Measurements from ENCODE around the gene REV3L.

The REV3L gene

DNA sequence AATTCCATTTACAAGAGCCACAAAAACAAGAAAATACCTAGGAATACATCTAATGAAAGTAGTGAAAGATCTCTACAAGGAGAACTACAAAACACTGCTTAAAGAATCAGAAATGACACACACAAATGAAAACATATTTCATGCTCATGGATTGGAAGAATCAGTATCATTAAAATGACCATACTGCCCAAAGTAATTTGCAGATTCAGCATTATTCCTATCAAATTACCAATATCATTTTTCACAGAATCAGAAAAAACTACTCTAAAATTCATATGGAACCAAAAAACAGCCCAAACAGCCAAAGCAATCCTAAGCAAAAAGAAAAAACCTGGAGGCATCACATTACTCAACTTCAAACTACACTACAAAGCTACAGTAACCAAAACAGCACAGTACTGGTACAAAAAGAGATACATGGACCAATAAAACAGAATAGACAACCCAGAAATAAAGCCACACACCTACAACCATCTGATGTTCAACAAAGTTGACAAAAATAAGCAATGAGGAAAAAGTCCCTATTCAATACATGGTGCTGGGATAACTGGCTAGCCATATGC lies 24.3 kb downstream of the REV3L start:
- Histone ChIP-seq H3K4me1 (ENCODE audit: insufficient read depth, poor library complexity, severe bottlenecking) (peaks cover 17% of the 10 kb centered on the region), H3K27ac (ENCODE audit: poor library complexity, severe bottlenecking) (no peak overlapping the region), H3K9me3 (ENCODE audit: severe bottlenecking) (peaks cover 6% of the 10 kb centered on the region), H3K27me3 (ENCODE audit: insufficient read depth, poor library complexity, severe bottlenecking) (no peaks in the 10 kb centered on the region), H3K36me3 (ENCODE audit: low read depth) (peaks cover 22% of the 10 kb centered on the region), H3K4me3 (ENCODE audit: severe bottlenecking) (no peak overlapping the region)
- ATAC-seq (ENCODE audit: low read depth): no peak
- TF ChIP-seq, protein P1, sequence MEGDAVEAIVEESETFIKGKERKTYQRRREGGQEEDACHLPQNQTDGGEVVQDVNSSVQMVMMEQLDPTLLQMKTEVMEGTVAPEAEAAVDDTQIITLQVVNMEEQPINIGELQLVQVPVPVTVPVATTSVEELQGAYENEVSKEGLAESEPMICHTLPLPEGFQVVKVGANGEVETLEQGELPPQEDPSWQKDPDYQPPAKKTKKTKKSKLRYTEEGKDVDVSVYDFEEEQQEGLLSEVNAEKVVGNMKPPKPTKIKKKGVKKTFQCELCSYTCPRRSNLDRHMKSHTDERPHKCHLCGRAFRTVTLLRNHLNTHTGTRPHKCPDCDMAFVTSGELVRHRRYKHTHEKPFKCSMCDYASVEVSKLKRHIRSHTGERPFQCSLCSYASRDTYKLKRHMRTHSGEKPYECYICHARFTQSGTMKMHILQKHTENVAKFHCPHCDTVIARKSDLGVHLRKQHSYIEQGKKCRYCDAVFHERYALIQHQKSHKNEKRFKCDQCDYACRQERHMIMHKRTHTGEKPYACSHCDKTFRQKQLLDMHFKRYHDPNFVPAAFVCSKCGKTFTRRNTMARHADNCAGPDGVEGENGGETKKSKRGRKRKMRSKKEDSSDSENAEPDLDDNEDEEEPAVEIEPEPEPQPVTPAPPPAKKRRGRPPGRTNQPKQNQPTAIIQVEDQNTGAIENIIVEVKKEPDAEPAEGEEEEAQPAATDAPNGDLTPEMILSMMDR (IDR thresholded peaks at IDR 0.05; ENCODE audit: poor library complexity, severe bottlenecking): no peak
- DNase-seq (ENCODE audit: low spot score): no peak

GRCh38 chr6:111456208-111456607 lies 26.8 kb downstream of the REV3L start:
- no peak for ATAC-seq (ENCODE audit: low read depth)
- H3K9me3 ChIP-seq (ENCODE audit: severe bottlenecking): peaks cover 6% of the 10 kb centered on the region
- no peak overlapping the region for H3K27ac ChIP-seq (ENCODE audit: poor library complexity, severe bottlenecking)
- H3K4me3 ChIP-seq (ENCODE audit: severe bottlenecking): no peak overlapping the region
- TF ChIP-seq, protein P1 (IDR thresholded peaks at IDR 0.05; ENCODE audit: poor library complexity, severe bottlenecking): no peak
- H3K36me3 ChIP-seq (ENCODE audit: low read depth): peaks cover 17% of the 10 kb centered on the region
- H3K4me1 ChIP-seq (ENCODE audit: insufficient read depth, poor library complexity, severe bottlenecking): peaks cover 2% of the 10 kb centered on the region
- H3K27me3 ChIP-seq (ENCODE audit: insufficient read depth, poor library complexity, severe bottlenecking): no peaks in the 10 kb centered on the region
- no peak for DNase-seq (ENCODE audit: low spot score)

- Histone ChIP-seq H3K4me3 (ENCODE audit: severe bottlenecking) (no peak overlapping the region), H3K36me3 (ENCODE audit: low read depth) (0 out of 2 replicates have a peak, but pooled peaks cover 3% of the 10 kb centered on the region), H3K4me1 (ENCODE audit: insufficient read depth, poor library complexity, severe bottlenecking) (peaks cover 19% of the 10 kb centered on the region), H3K27ac (ENCODE audit: poor library complexity, severe bottlenecking) (no peak overlapping the region), H3K27me3 (ENCODE audit: insufficient read depth, poor library complexity, severe bottlenecking) (no peaks in the 10 kb centered on the region), H3K9me3 (ENCODE audit: severe bottlenecking) (no peaks in the 10 kb centered on the region)
- ATAC-seq (ENCODE audit: low read depth): no peak
- no peak for DNase-seq (ENCODE audit: low spot score)
- TF ChIP-seq, protein P1 (IDR thresholded peaks at IDR 0.05; ENCODE audit: poor library complexity, severe bottlenecking): no peak
Observed at GRCh38 chr6:111450636-111451035, 32.4 kb downstream of the REV3L start.

DNA sequence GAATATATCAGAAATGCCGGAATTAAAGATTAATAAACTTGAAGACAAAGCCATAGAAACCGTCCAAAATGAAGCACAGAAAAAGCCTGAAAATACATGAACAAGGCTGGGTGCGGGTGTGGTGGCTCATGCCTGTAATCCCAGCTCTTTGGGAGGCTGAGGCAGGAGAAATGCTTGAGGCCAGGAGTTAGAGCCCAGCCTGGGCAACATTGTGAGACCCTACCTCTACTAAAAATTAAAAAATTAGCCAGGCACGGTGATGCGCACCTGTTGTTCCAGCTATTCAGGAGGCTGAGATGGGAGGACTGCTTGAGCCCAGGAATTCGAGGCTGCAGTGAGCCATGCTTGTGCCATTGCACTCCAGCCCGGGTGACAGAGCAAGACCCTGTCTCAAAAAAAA lies 32.9 kb downstream of the REV3L start:
- H3K4me3 ChIP-seq (ENCODE audit: severe bottlenecking): no peak overlapping the region
- TF ChIP-seq, protein P1 (IDR thresholded peaks at IDR 0.05; ENCODE audit: poor library complexity, severe bottlenecking): no peak

DNA sequence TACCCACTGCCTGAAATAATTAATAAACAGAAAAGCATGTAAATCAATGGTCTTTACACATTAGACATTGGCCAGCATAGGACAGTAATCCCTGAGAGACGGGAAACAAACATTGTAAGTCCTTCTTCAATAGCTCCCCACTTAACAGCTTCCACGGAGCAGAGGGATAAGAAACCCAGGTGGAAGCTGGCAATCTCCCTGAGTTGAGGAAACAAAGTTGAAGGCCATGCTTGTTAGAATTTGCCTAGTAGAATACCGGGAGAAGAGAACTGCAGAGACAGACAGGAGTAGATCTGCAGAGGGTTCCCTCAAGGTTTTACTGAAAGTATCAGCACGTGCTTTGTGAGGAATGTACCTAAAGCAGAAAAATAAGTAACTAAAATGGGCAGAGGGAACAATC lies 33.9 kb downstream of the REV3L start:
- H3K4me3 ChIP-seq (ENCODE audit: severe bottlenecking): no peak overlapping the region
- no peak for DNase-seq (ENCODE audit: low spot score)
- no peak overlapping the region for H3K27ac ChIP-seq (ENCODE audit: poor library complexity, severe bottlenecking)
- H3K36me3 ChIP-seq (ENCODE audit: low read depth): no peaks in the 10 kb centered on the region
- no peaks in the 10 kb centered on the region for H3K27me3 ChIP-seq (ENCODE audit: insufficient read depth, poor library complexity, severe bottlenecking)
- no peaks in the 10 kb centered on the region for H3K9me3 ChIP-seq (ENCODE audit: severe bottlenecking)
- ATAC-seq (ENCODE audit: low read depth): no peak
- TF ChIP-seq, protein P1 (IDR thresholded peaks at IDR 0.05; ENCODE audit: poor library complexity, severe bottlenecking): no peak
- peaks cover 23% of the 10 kb centered on the region for H3K4me1 ChIP-seq (ENCODE audit: insufficient read depth, poor library complexity, severe bottlenecking)

More for the DNA sequence above, 32.9 kb downstream of the REV3L start:
- H3K4me1 ChIP-seq (ENCODE audit: insufficient read depth, poor library complexity, severe bottlenecking): peaks cover 23% of the 10 kb centered on the region
- ATAC-seq (ENCODE audit: low read depth): no peak
- no peaks in the 10 kb centered on the region for H3K27me3 ChIP-seq (ENCODE audit: insufficient read depth, poor library complexity, severe bottlenecking)
- no peak overlapping the region for H3K27ac ChIP-seq (ENCODE audit: poor library complexity, severe bottlenecking)
- no peaks in the 10 kb centered on the region for H3K9me3 ChIP-seq (ENCODE audit: severe bottlenecking)
- H3K36me3 ChIP-seq (ENCODE audit: low read depth): no peaks in the 10 kb centered on the region
- DNase-seq (ENCODE audit: low spot score): no peak

Measured in RWPE2 (cell line).